Stimulated activated naive B cell treated with anti-CD40 and anti-IgM and Interleukin-4, amounts not matched to agents 10 μg/mL and 1 μg/mL and 100 μg/mL, for 72 hours (primary cell): ENCODE data around the gene HERC6.
"Not testable (repeated sequence)": the region's sequence is repeated elsewhere in the genome, so short reads cannot be mapped to it uniquely, and the experiment has no call there.

Experiments
- ATAC-seq, 2 donors: fragments of 150-1000 bp; cut with Tn5 transposase; replicated peaks; 2 replicates each; pipeline ENCODE4 v1.10.0; 2021; ENCODE audit warnings: moderate library complexity in 1 of 2
- DNase-seq: peaks from one replicate; pipeline ENCODE4 v3.0.0; 2021
- H3K27ac Mint-ChIP-seq: one replicate; pipeline ENCODE4 v1.8.0; 2022; ENCODE audit warnings: mild to moderate bottlenecking, mixed read lengths
- H3K27me3 Mint-ChIP-seq, 2 donors: one replicate each; pipeline ENCODE4 v1.8.0; 2022; ENCODE audit warnings: mixed read lengths in 2 of 2
- H3K36me3 Mint-ChIP-seq, 2 donors: one replicate each; pipeline ENCODE4 v1.8.0; 2022; ENCODE audit warnings: mixed read lengths in 2 of 2, mild to moderate bottlenecking in 1 of 2
- H3K4me1 Mint-ChIP-seq, 2 donors: one replicate each; pipeline ENCODE4 v1.8.0; 2022; ENCODE audit warnings: mixed read lengths in 2 of 2, mild to moderate bottlenecking in 1 of 2
- H3K4me3 Mint-ChIP-seq, 2 donors: one replicate each; pipeline ENCODE4 v1.8.0; 2022; ENCODE audit warnings: mild to moderate bottlenecking in 2 of 2, mixed read lengths in 2 of 2, moderate library complexity in 1 of 2
- H3K9me3 Mint-ChIP-seq, 2 donors: one replicate each; pipeline ENCODE4 v1.8.0; 2022; ENCODE audit warnings: mixed read lengths in 2 of 2, mild to moderate bottlenecking in 1 of 2

The HERC6 gene

DNA sequence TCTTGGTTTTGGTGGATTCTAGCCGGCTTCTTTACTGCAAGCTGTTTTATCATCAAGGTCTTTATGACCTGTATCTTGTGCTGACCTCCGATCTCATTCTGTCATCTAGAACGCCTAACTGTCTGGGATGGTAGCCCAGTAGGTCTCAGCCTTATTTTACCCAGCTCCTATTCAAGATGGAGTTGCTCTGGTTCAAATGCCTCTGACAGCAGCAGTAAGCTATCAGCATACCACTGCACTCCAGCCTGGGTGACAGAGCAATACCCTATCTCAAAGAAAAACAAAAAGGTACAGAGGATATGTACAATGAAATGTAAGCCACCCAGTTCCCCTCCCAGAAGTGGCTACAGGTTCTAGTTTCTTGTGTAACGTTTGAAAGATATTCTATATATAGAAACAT, 36.1 kb downstream of the HERC6 start:
- H3K27ac Mint-ChIP-seq: no peak overlapping the region
- no peak for ATAC-seq
- DNase-seq: no peak
- H3K9me3 Mint-ChIP-seq: peaks cover 0 to 4% of the 10 kb centered on the region in 2 donors
- H3K27me3 Mint-ChIP-seq: no peaks in the 10 kb centered on the region
- no peak overlapping the region for H3K4me3 Mint-ChIP-seq
- H3K4me1 Mint-ChIP-seq: no peaks in the 10 kb centered on the region
- H3K36me3 Mint-ChIP-seq: peaks cover 2 to 10% of the 10 kb centered on the region in 2 donors

- no peaks in the 10 kb centered on the region for H3K36me3 Mint-ChIP-seq
- no peaks in the 10 kb centered on the region for H3K4me1 Mint-ChIP-seq
- H3K9me3 Mint-ChIP-seq: no peaks in the 10 kb centered on the region
- H3K27me3 Mint-ChIP-seq: no peaks in the 10 kb centered on the region
- ATAC-seq (no peak), DNase-seq (no peak)
- no peak overlapping the region for H3K4me3 Mint-ChIP-seq
- no peak overlapping the region for H3K27ac Mint-ChIP-seq
Observed at GRCh38 chr4:88415982-88416381, 37.3 kb downstream of the HERC6 start.

DNA sequence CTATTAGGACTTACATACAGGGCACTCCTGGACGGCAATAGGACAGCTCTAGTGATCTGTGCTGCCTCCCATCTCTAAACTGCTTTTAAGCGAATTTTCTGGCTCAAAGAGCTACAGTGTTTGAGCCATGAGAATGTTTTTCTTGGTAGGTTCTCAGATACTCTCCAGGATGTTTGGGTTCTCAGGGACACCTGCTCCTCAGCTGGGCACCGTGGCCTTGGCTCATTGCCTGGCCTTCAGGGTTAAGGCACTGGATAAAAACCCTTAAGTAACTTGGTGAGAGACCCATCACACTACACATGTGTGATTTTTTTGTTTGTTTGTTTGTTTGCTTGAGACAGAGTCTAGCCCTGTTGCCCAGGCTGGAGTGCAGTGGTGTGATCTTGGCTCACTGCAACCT, 39.8 kb downstream of the HERC6 start:
- ATAC-seq (no peak), DNase-seq (no peak)
- Mint-ChIP-seq H3K9me3 (no peaks in the 10 kb centered on the region), H3K4me1 (no peaks in the 10 kb centered on the region), H3K36me3 (peaks cover 3 to 4% of the 10 kb centered on the region in 2 donors), H3K27me3 (no peaks in the 10 kb centered on the region), H3K27ac (no peak overlapping the region), H3K4me3 (no peak overlapping the region)

DNA sequence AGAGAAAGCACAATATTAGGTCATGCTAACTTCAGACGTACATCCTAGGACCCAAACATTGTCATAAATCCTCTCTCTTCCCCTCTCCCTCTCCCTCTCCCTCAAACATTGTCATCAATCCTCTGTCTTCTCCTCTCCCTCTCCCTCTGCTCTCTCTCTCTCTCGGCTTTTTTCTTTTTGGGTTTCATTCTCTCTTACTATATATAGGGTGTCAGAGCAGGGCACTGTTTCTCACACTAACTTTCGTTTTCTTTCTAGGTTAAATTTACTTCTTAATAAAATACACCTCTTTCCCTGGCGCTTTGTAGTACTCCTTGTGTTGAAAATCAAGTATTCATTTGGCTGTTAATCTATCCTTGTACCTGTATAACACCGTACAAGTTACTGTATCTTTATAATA, 41.2 kb downstream of the HERC6 start:
- no peak overlapping the region for H3K4me3 Mint-ChIP-seq
- peaks cover 3 to 4% of the 10 kb centered on the region in 2 donors for H3K36me3 Mint-ChIP-seq
- no peaks in the 10 kb centered on the region for H3K9me3 Mint-ChIP-seq
- no peak overlapping the region for H3K27ac Mint-ChIP-seq
- no peaks in the 10 kb centered on the region for H3K4me1 Mint-ChIP-seq
- DNase-seq (no peak), ATAC-seq (no peak)
- H3K27me3 Mint-ChIP-seq: no peaks in the 10 kb centered on the region

GRCh38 chr4:88420844-88421243, 42.2 kb downstream of the HERC6 start:
- no peak for ATAC-seq
- Mint-ChIP-seq H3K4me1 (no peaks in the 10 kb centered on the region), H3K36me3 (peaks cover 4% of the 10 kb centered on the region in 2 donors), H3K4me3 (no peak overlapping the region), H3K27me3 (no peaks in the 10 kb centered on the region), H3K9me3 (no peaks in the 10 kb centered on the region), H3K27ac (no peak overlapping the region)
- no peak for DNase-seq

DNA sequence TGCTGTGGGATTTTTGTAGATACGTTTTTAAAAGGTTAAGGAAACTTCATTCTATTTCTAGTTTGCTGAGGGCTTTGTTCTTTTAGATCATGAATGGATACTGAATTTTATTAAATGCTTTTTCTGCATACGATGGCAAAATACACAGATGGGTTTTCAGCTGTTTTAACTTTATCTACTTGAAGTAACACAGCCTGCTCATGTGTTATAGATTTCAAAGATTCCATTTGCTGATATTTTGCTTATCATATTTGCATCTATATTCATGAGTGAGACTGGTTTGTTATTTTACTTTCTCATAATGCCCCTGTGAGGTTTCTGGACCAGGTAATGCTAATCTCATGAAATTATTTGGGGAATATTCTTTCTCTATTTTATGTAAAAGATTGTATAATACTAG, 43.8 kb downstream of the HERC6 start:
- H3K4me3 Mint-ChIP-seq: no peak overlapping the region
- ATAC-seq: no peak
- no peaks in the 10 kb centered on the region for H3K4me1 Mint-ChIP-seq
- H3K36me3 Mint-ChIP-seq: peaks cover 4% of the 10 kb centered on the region in 2 donors
- no peak overlapping the region for H3K27ac Mint-ChIP-seq
- no peak for DNase-seq
- H3K27me3 Mint-ChIP-seq: no peaks in the 10 kb centered on the region
- H3K9me3 Mint-ChIP-seq: no peaks in the 10 kb centered on the region

DNA sequence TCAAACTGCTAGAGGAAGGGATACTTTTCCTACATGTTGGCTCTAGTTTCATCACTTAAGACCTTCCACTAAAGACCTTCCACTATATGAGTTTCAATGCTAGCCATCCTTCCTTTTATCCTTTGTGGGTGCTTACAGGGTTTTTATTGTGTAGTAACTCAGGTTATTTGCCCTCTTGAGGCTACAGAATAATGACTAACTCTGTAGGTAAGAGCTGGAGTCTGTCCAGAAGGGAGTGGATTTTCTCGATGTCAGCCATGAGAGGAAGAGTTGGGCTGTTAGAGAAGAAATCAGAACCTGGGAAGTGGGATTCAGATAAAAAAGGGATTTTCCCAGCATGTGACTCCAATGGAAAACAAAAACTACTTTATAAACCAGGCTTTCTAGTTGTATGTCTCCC, 50.7 kb downstream of the HERC6 start:
- Mint-ChIP-seq H3K4me3 (no peak overlapping the region), H3K9me3 (no peaks in the 10 kb centered on the region), H3K36me3 (peaks cover 3 to 16% of the 10 kb centered on the region in 2 donors), H3K27me3 (no peaks in the 10 kb centered on the region), H3K4me1 (no peaks in the 10 kb centered on the region), H3K27ac (no peak overlapping the region)
- DNase-seq (no peak), ATAC-seq (no peak)

GRCh38 chr4:88435987-88436693, 57.5 kb downstream of the HERC6 start:
- Mint-ChIP-seq H3K27ac (no peak overlapping the region), H3K36me3 (peaks cover 9 to 19% of the 10 kb centered on the region in 2 donors)
- no peak for ATAC-seq

GRCh38 chr4:88437873-88438272, 59.2 kb downstream of the HERC6 start:
- H3K27ac Mint-ChIP-seq, H3K4me1 Mint-ChIP-seq, ATAC-seq, H3K27me3 Mint-ChIP-seq, H3K9me3 Mint-ChIP-seq, H3K4me3 Mint-ChIP-seq, DNase-seq: not testable (repeated sequence)
- H3K36me3 Mint-ChIP-seq: peaks cover 11 to 27% of the 10 kb centered on the region in 2 donors

More at GRCh38 chr4:88435987-88436693, 57.5 kb downstream of the HERC6 start:
- Mint-ChIP-seq H3K4me3 (no peak overlapping the region), H3K4me1 (peaks cover 0 to 6% of the 10 kb centered on the region in 2 donors), H3K27me3 (no peaks in the 10 kb centered on the region), H3K9me3 (no peaks in the 10 kb centered on the region)
- no peak for DNase-seq

- Mint-ChIP-seq H3K4me3 (no peak overlapping the region), H3K4me1 (peaks cover 0 to 6% of the 10 kb centered on the region in 2 donors), H3K27ac (no peak overlapping the region), H3K27me3 (no peaks in the 10 kb centered on the region), H3K9me3 (peaks cover 2 to 4% of the 10 kb centered on the region in 2 donors), H3K36me3 (peaks cover 13 to 22% of the 10 kb centered on the region in 2 donors)
- ATAC-seq: no peak
- DNase-seq: no peak
Observed at GRCh38 chr4:88439161-88439760, 60.6 kb downstream of the HERC6 start.

DNA sequence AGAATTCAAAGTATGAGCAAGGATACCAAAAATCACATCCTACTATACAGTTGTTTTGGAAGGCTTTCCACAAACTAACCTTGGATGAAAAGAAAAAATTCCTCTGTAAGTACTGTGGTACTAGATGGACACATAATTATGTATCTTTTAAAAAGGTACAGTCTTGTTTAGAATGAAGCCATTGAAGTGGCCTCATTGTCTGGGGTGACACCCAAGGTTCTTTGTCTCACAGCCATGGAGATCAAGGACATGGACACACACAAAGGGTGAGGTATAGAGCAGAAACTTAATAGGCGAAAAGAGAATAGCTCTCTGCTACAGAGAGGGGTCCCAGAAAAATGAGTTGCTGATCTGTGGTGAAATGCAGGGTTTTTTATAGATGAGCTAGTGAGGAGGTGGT, 61.5 kb downstream of the HERC6 start:
- DNase-seq (no peak), ATAC-seq (no peak)
- no peaks in the 10 kb centered on the region for H3K27me3 Mint-ChIP-seq
- peaks cover 2 to 4% of the 10 kb centered on the region in 2 donors for H3K9me3 Mint-ChIP-seq
- peaks cover 8 to 17% of the 10 kb centered on the region in 2 donors for H3K36me3 Mint-ChIP-seq
- peaks cover 0 to 6% of the 10 kb centered on the region in 2 donors for H3K4me1 Mint-ChIP-seq
- no peak overlapping the region for H3K4me3 Mint-ChIP-seq
- H3K27ac Mint-ChIP-seq: no peak overlapping the region

GRCh38 chr4:88441696-88442095, 63.0 kb downstream of the HERC6 start:
- DNase-seq (no peak), ATAC-seq (no peak)
- Mint-ChIP-seq H3K27me3 (no peaks in the 10 kb centered on the region), H3K4me3 (no peak overlapping the region), H3K36me3 (peaks cover 8 to 15% of the 10 kb centered on the region in 2 donors), H3K9me3 (peaks cover 2 to 4% of the 10 kb centered on the region in 2 donors), H3K27ac (no peak overlapping the region), H3K4me1 (peaks cover 0 to 6% of the 10 kb centered on the region in 2 donors)

DNA sequence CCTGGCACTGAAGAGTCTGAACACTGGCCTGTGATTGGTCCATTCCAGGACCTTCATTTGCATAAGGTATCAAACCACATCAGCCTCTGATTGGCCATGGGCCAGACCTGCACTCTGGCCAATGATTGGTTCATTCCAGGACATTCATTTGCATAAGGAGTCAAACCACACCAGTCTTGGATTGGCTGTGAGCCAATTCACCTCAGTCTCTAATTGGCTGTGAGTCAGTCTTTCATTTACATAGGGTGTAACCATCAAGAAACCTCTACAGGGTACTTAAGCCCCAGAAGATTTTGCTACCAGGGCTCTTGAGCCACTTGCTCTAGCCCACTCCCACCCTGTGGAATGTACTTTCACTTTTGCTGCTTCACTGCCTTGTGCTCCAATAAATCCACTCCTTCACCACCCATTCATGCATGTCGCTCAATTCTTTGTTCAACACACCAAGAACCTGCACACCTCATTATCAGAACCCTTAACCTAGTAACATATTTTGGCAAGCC, 64.1 kb downstream of the HERC6 start:
- peaks cover 8 to 15% of the 10 kb centered on the region in 2 donors for H3K36me3 Mint-ChIP-seq
- DNase-seq (no peak), ATAC-seq (no peak)
- H3K27ac Mint-ChIP-seq: no peak overlapping the region
- peaks cover 2 to 4% of the 10 kb centered on the region in 2 donors for H3K9me3 Mint-ChIP-seq
- peaks cover 0 to 6% of the 10 kb centered on the region in 2 donors for H3K4me1 Mint-ChIP-seq
- no peak overlapping the region for H3K4me3 Mint-ChIP-seq
- H3K27me3 Mint-ChIP-seq: no peaks in the 10 kb centered on the region

- Mint-ChIP-seq H3K36me3 (peaks cover 8 to 15% of the 10 kb centered on the region in 2 donors), H3K4me1 (peaks cover 0 to 6% of the 10 kb centered on the region in 2 donors), H3K4me3 (no peak overlapping the region), H3K27me3 (no peaks in the 10 kb centered on the region), H3K27ac (no peak overlapping the region), H3K9me3 (peaks cover 2 to 4% of the 10 kb centered on the region in 2 donors)
- ATAC-seq: no peak
- no peak for DNase-seq
Observed at GRCh38 chr4:88443486-88443885, 64.8 kb downstream of the HERC6 start.

DNA sequence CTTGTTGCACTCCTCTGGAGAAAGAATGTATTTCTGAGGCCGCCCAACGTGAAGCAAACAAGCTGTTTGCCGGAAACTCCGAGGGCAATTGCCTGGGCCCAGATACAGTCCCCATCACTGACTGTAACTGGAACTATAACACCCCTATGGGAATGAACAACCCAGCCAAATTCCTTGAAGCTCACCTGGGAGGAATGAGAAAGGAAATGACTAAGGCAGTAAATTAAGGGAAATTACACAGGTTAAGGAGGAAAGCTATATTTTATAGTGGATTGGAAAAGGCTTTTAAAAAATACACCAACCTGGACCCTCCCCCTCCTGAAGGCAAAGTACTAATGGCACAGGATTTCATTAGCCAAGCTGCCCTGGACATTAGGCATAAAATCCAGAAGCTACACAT, 66.6 kb downstream of the HERC6 start:
- Mint-ChIP-seq H3K4me3 (no peak overlapping the region), H3K36me3 (peaks cover 5 to 15% of the 10 kb centered on the region in 2 donors), H3K27ac (no peak overlapping the region), H3K9me3 (peaks cover 2 to 4% of the 10 kb centered on the region in 2 donors), H3K27me3 (no peaks in the 10 kb centered on the region), H3K4me1 (no peaks in the 10 kb centered on the region)
- no peak for ATAC-seq
- DNase-seq: no peak
